GM21526 (cell line): Measurements from ENCODE around the gene HOXB1.
"Not testable (repeated sequence)": the region's sequence is repeated elsewhere in the genome, so short reads cannot be mapped to it uniquely, and the experiment has no call there.

Source experiments
- ATAC-seq: cut with Tn5 transposase; IDR thresholded peaks from one replicate; pipeline ENCODE4 v1.9.1; 2021; ENCODE audit warnings: moderate library complexity; ENCODE audit not compliant: unreplicated experiment, low FRiP score

Gene HOXB1

GRCh38 chr17:48499735-48500434 lies 30.9 kb downstream of the HOXB1 start:
- ATAC-seq = no peak

GRCh38 chr17:48499248-48499647 lies 31.6 kb downstream of the HOXB1 start:
- no peak for ATAC-seq

GRCh38 chr17:48498164-48498850 lies 32.5 kb downstream of the HOXB1 start:
- ATAC-seq = no peak

DNA sequence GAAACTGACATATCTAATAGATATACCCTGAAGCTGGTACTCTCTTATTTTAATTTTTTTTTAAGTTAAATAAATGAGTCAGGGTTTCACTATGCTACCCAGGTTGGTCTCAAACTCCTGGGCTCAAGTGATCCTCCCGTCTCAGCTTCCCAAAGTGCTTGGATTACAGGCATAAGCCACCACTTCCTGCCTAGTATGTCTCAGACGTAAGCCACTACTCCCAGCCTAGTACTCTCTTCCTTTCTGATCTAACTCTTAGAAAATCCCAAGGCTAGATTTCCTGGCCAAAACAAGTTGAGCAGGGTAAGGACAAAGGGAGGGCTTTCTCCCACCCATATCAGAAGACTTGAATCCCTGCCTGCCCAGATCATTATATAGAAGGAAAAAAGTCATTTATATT lies 33.7 kb downstream of the HOXB1 start:
- no peak for ATAC-seq

- ATAC-seq = no peak
These were observed 36.5 kb downstream of the HOXB1 start for GRCh38 chr17:48494335-48494734.

DNA sequence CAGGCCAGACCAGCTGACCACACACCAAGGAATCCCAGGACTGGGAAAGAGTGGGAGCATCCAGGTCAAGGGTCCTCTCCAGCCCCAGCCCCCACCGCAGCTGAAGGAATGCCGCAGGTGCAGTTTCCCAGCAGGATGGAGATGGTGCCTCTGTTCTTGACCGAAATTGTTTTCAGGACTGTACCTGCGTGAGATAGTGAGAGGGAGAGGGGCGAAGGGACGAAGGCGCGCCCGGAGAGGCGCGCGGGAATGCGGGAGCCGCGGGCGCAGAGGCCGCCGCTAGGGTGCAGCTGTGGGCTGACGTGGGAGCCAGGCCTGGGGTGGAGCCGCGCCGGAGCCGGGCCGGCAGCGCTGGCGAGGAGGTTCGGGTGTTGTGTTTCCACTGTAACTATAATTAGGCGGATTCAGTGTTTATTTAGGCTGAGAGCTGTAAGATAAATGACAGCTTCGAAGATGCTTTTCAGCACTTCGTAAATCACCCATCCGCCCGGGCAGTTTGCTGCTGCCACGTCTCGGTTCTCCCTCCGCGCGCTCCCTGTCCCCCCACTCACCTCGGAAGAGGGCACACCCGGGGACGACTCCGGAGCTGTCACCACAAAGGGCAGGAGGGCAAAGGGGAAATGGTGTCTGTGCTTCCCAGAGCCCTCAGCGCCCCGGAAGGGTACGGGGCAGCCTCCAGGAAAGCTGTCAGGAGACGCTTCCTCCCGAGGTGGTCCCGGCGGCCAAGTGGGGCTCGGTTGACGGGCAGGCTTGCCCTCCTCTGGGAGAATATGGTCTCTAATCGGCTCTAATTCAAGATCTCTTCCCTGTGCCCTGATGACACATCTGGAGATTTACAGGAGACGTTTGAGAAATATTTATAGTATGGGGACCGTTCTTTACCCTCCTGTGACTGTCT lies 38.2 kb downstream of the HOXB1 start:
- no peak for ATAC-seq

DNA sequence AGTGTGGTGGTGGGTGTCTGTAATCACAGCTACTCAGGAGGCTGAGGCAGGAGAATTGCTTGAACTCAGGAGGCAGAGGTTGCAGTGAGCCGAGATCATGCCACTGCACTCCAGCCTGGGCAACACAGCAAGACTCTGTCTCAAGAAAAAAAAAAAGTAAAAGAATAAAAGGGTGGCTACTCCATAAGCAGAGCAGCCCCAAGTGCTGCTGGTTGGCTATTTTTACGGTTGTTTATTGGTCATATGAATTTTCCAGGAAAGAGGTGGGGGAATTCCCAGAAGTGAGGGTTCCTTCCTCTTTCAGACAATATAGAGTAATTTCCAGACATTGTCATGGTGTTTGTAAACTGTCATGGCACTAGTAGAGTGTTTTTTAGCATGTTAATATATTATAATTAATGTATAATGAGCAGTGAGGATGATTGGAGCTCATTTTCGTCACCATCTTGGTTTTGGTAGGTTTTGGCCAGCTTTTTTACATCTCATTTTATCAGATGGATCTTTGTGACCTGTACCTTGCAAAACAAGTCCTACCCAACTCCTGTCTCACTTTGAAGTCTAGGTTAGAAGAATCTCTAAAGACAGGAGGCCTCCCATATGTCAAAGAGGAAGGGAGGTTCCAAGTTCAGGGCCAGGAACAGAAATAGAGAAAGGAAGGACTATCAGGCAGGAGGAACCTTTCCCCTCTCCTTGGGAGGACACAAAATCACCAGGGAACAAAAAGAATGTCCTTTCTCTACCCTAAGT lies 39.1 kb downstream of the HOXB1 start:
- ATAC-seq = no peak

- ATAC-seq = no peak
These were observed 40.3 kb downstream of the HOXB1 start for GRCh38 chr17:48490451-48490892.

- ATAC-seq = no peak
These were observed 41.0 kb downstream of the HOXB1 start for GRCh38 chr17:48489781-48490180.

DNA sequence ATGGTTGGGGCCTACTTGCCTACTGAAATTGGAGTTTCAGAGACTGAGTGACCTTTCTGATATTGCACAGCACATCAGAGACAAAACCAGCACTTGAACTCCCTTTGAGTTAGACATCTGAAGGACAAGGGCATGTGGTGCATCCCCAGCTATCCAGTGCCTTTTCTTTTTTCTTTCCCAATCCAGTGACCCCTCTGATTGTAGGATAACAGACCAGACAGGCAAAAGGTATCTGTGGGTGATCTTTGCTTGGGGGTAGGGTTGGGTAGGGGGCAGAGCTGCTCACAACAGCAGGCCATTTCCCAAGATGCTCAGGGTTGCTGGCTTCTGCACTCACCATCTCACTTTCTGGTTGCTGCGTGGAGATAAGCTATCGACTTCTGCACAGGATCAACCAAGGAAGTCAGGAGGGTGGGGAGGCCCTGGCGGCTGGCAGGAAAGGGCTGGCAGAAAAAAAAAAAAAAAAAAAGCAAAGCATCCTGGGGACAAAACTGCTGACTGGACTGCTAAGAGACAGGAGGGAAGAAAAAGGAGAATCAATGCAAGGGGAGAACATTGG lies 42.2 kb downstream of the HOXB1 start:
- ATAC-seq = no peak

- no peak for ATAC-seq
These were observed 43.6 kb downstream of the HOXB1 start for GRCh38 chr17:48487221-48487620.

DNA sequence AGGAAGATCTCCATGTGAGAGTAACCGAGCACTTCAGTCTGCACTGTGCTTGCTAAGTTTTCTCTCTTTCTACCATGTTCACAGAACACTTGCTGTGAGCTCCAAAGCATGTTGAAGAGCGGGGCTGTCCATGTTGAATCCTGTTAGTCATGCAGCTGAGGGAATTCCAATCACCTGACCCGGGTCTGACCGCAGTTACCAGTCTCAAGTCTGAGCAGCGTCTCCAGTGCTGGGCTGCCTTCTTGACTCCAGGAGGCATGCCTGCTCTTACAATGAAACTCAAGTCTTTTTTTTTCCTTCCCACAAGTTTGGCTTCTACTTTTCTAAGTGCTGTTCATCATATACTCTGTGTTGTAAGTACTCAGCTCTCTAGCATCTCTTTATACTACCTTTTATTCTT lies 44.3 kb downstream of the HOXB1 start:
- ATAC-seq = no peak

DNA sequence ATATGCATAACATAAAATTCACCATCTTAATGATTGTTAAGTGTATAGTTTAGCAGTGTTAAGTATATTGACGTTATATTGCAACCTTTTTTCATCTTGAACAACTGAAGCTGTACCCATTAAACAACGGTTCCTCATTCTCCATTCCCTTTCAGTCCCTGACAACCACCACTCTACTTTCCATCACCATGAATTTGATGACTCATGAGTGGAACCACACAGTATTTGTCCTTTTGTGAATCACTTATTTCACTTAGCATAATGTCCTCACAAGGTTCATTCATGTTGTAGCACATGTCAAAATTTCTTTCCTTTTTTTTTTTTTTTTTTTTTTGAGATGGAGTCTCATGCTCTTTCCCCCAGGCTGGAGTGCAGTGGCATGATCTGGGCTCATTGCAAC lies 46.0 kb downstream of the HOXB1 start:
- ATAC-seq = no peak

GRCh38 chr17:48484256-48484655 lies 46.6 kb downstream of the HOXB1 start:
- no peak for ATAC-seq

DNA sequence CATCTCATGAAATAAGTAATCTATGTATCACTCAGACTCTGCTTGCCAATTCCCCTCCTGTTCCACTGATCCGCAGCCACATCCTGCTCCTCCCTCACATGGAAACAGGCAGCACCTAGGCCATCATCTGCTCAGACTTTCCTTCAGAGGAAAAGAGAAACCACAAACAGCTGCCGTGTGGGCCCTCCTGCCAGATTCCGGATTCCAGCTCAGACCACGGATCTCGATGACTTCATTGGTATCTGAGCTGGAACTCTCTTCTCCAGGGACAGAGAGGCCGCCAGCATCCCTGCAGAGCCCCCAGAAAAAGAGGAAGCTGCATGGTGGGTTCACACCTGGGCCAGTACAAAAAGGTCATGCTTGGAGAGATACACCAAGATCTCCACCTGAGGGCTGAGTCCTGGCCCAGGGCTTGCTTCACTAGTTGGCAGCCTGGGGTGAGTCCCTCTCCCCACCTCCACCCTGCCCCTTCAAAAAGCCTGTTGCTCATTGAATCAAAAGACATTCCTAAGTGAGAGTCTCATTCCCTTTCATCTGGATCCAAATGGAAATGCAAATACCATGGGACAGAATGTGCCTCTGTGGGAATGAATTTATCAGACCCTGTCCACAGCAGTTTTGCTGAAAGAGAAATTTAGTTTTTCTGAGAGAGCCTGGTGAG lies 47.2 kb downstream of the HOXB1 start:
- ATAC-seq = no peak

GRCh38 chr17:48483004-48483403 lies 47.8 kb downstream of the HOXB1 start:
- ATAC-seq = no peak

DNA sequence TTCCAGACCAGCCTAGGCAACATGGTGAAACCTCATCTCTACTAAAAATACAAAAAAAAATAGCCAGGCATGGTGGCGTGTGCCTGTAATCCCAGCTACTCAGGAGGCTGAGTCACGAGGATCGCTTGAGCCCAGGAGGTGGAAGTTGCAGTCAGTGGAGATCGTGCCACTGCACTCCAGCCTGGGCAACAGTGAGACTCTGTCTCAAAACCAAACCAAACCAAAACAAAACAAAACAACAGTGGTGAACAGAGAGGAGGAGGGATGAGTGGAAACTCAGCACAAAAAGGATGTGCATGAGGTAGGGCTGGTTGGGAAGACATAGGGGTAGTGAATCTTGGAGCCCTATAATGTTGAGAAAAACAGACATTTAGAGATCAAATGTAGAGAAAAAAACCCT lies 48.5 kb downstream of the HOXB1 start:
- ATAC-seq = not testable (repeated sequence)

DNA sequence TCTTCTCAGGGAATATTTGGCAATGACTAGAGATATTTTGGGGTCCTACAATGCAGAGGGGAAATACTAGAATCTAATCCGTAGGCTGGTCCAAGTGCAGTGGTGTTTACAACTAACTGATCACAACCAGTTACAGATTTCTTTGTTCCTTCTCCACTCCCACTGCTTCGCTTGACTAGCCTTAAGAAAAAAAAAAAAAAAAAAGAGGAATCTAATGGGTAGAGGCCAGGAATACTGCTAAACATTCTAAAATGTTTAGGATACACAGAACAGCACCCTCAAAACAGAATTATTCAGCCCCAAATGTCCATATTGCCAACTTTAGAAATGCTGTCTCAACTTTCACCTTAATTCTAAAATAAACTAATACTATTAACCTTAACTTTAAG lies 51.8 kb downstream of the HOXB1 start:
- no peak for ATAC-seq
